HG02943 (cell line): ENCODE measurements around the gene PARL.
A peak's percentile ranks its signal among the peaks of the same experiment; 100 is the strongest.

Experiments used
- ATAC-seq: cut with Tn5 transposase; IDR thresholded peaks from one replicate; pipeline ENCODE4 v1.9.1; 2021; ENCODE audit warnings: mild to moderate bottlenecking, low read depth, moderate library complexity; ENCODE audit not compliant: unreplicated experiment

Gene PARL, protein sequence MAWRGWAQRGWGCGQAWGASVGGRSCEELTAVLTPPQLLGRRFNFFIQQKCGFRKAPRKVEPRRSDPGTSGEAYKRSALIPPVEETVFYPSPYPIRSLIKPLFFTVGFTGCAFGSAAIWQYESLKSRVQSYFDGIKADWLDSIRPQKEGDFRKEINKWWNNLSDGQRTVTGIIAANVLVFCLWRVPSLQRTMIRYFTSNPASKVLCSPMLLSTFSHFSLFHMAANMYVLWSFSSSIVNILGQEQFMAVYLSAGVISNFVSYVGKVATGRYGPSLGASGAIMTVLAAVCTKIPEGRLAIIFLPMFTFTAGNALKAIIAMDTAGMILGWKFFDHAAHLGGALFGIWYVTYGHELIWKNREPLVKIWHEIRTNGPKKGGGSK

DNA sequence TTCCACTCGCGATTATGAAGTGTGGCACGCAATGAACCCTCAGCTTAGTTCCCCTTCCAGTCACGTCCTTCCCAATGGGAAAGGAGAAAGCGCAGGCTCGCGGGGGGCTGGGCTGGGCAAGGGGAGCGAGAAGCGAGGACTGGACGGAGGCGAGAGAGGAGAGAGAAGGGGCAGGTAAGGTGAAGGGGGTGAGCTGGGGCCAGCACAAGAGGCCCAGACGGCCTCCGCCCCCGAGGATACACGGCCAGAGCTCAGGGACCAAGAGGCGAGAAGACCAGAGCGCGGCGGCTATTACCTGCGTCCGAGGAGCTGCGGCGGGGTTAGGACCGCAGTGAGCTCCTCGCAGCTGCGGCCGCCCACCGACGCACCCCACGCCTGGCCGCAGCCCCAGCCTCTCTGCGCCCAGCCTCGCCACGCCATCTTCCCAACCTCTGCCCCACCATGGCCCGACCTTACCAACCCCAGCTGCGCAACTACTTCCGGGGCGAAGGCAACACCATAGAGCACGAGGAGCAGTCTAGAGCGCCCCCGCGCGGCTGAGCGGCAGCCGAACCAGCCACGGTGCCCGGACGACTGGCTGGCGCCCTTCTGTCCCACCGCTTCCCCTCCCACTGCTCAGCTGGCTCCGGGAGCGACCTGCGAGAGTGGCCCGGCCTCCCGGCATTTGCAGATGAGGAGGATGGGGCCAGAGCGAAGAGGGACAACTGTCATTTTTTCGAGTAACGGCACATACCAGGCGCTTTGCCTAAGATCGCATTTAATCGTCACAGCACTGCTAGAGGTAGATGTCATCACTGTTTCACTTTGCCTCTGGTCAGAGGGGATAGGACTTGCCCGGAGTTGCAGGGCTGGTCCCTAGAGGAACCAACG, at the start of gene PARL:
Gene PARL (minus strand): TSS at position 454 of the 870 bp plus-strand sequence. CDS start 34 bp downstream, at position 420.
- peak; percentile 99 for ATAC-seq

GRCh38 chr3:183933160-183933559, 48.5 kb upstream of the PARL start:
- ATAC-seq = no peak

DNA sequence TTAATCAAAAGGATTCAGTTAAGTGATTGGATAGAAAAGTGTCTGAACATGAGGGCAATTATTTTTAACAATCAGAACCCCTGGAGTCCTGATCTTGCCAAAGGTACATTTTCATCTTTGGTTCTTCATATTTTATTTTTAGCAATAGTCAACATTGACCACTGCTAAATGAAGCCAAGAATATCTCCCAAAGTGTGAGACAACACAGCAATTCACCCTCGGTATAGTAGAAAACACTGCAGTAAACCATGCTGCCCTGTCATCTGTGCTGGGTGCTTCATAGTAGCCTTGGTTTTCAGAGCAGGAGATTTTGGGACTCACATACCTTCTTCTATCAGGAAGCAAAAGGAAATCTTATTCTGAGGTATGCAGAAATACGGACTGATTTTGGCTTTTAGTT, 47.2 kb upstream of the PARL start:
- no peak for ATAC-seq

DNA sequence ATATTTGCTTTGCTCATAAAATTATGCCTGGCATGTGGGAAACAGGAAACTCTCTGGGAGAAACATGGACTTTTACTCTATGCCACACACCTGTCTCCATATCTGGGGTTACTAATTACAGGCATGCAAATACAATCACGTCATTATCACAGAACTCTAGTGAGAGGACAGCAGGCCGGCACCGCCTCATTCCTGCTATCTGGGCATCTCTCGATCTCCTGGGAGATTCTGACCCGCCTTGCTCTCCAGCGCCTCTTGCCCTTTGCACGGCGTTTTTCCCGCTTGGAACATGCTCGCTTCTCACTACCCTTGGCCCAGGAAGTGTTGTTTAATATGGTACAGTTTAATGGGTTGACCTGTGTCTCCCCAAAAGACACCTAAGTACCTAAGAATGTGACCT, 45.4 kb upstream of the PARL start:
- ATAC-seq = no peak

DNA sequence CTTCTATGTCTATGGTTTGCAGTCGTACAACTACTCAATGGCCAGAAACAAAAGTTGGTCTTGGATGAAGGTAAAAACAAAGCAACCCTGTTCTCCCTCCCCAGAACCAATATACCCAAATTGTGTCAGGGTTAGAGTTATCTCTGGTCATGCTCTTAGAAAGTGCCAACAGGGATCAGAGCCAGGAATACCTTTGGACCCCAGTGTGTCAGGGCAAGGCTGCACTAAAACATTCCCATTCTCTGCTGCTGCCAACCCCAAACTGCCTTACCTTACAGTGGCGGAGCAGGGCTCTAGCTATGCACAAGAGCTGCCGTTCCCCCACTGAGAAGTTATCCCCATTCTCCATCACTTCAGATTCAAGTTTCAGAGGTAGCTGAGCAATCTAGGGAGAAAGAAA, 42.4 kb upstream of the PARL start:
- ATAC-seq = no peak

- ATAC-seq = no peak
These were observed 40.3 kb upstream of the PARL start for GRCh38 chr3:183924956-183925355.

GRCh38 chr3:183924543-183924942, 39.9 kb upstream of the PARL start:
- no peak for ATAC-seq

- no peak for ATAC-seq
These were observed 37.7 kb upstream of the PARL start for GRCh38 chr3:183922421-183922820.

- ATAC-seq = no peak
These were observed 36.4 kb upstream of the PARL start for GRCh38 chr3:183921096-183921495.

DNA sequence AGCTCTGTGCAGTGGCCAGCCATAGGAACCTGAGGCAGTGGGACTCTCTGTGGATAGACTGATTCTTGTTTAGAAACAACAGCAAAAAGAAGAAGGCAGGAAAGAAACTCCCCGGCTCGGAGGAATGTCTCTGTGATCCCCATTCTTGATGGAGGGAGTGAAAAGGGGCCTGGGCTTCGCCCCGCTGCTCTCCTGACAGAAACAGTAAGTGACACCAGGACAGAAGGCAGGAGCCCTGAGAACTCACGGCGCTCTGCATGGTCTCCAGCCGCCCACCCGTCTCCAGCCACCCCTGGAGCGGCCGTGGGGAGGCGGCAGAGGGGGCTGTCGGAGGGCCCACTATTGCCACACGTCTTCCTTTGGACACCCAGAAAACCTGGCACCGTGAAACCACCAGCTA, 35.7 kb upstream of the PARL start:
- ATAC-seq = no peak

DNA sequence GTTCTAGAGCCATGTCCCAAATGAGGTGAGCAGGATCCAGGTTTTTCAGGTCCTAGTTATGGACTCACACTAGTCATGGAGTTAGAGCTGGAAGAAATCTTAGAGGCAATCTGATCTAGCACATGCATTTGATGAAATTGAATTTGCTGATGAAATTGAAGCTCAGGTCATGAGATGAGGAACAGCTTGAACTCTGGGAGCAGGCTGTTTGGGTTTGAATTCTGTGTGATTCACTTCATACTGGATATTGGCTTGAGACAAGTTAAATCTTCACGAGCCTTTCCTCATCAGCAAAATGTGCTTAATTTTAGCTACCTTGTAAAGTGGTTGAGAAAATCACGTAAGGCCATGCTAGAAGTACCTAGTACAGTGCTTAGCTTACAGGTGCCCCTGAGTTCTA, 33.5 kb upstream of the PARL start:
- no peak for ATAC-seq

DNA sequence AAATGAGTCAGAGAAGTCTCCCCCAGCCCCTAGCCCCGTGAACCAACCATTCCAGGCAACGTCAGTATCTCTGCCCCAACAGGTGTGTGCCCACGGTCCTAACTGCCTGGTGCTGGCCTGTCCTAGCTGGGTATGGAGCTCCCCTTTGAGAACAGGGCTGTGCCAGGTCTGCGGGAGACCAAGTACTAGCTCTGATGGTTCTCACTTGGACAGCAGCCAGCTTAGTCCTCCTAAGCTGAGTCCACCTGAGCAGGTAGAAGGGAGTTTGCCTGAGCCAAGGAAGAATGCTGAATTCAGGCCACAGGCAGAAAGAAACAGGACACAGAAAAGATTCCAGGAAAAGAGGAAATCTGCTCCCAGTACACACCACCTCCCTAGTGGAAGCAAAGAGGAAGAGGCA, 33.1 kb upstream of the PARL start:
- ATAC-seq = no peak

- no peak for ATAC-seq
These were observed 30.2 kb upstream of the PARL start for GRCh38 chr3:183914856-183915255.

DNA sequence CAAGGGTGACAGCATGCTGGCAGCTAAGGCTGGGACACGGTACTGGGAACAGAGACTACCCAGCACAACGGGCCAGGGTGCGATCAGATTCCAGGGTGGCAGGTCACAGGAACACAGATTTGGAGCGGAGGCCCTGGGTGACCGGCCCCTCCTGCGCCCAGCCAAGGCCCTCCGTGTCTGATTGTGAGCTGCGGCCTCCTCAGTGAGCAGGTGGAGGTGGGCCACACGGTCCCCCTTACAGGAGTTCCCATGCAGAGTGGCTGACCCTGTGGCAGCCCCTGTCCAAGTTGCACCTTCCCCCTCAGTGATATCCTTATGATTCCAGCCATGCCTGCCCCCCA, 28.9 kb upstream of the PARL start:
- no peak for ATAC-seq

GRCh38 chr3:183912895-183913579, 28.4 kb upstream of the PARL start:
- no peak for ATAC-seq

DNA sequence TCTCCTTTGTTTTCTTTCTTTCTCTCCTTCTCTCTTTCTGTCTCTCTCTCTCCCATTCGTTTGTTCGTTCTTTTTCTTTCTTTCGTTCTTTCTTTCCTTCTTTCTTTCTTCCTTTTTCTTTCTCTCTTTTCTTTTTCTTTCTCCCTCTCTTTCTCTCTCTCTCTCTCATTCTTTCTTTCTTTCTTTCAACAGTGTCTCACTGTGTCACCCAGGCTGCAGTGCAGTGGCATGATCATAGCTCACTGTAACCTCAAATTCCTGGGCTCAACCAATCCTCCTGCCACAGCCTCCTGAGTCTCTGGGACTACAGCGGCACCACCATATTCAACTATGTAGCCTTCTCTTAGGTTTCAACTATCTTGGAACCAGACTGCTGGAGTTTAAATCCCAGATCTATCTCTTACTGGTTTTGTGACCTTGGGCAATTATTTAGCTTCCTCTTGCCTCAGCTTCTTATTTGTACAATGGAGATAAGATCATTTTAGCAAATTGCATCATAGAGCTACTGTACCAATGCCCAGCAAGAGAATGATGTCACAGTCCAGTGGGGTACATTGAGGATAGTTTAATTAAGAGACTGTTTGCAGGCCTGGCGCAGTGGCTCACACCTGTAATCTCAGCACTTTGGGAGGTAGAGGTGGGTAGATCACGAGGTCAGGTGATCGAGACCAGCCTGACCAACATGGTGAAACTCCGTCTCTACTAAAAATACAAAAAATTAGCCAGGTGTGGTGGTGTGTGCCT, 27.3 kb upstream of the PARL start:
- ATAC-seq = no peak

- no peak for ATAC-seq
These were observed 26.4 kb upstream of the PARL start for GRCh38 chr3:183911087-183911486.

DNA sequence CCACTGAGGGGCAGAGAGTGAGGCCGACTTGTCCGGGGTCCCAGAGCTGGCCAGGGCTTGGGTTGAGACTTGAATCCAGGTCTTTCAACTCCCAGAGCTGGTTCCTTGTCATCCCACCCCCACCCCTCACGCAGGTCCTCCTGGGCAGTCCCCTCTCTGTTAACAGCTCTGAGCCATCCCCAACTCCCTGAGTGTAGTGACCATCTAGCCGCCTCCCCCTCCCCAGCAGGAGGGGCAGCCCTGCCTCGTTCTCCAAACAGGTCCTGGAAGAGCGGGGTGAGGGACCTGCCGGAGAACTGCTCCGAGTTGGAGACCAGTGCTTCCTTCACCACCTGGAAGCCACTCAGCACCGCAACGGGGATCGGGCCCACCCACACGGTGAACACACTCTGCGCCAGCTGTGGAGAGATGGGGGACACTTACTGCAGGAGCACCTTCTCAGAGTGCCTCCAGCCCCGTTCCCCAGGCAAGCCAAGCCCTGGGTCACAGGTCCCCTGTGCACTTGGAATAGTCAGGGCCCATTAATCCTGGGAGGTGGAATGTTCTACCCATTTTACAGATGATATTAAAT, 24.4 kb upstream of the PARL start:
- ATAC-seq = no peak

DNA sequence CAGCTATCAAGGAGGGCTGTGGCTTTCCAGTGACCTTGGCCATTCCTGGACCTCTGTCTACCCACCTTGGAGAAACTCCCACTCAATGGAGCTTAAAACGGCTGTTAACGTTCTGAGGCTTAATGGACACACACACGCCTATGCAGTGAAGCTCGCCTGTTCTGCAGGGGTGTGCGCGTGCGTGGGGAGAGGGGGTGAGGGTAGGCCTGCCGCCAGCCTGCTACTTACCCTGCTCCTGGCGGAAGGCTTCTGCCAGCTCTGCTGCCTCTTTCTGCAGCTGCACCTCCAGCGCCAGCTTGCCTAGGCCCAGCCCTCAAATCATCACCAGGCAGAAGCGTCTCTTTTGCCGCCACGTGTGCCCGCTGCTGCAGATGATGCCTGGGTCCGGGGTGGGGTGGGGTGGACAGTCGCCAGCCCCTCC, 23.2 kb upstream of the PARL start:
- ATAC-seq = no peak

- no peak for ATAC-seq
These were observed 22.5 kb upstream of the PARL start for GRCh38 chr3:183907176-183907575.
